ENCODE data around the gene HIBADH. TPM values are rescaled to one million over a fixed set of nuclear protein-coding genes. Genes with fewer than 3 reads are reported as not detected.

HIBADH gene
- total and polyA plus RNA-seq, 2 of the 4 experiments (the other 2 are of a cell fraction) = 36.6 to 52.5 TPM

DNA sequence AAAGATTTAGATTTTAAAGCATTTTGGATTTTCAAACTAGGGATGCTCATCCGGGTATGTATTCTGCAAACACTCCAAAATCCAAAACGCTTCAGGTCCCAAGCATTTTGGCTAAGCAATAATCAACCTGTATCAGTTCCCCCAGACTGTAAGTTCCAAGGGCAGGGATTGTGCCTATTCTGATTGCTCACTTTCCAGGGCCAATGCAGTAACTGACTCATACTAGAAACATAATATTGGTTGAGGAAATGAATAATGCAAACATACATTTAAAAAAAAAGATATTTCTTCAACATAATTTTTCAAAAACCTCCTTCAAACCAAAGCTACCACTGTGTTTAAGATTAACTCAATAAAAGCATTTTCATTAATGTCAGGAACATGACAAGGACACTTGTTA, 69.5 kb downstream of the HIBADH start:
- H3K79me1 ChIP-seq (ENCODE audit: low read depth in 1 of 2, low read length in 2 of 2) = no peaks in the 10 kb centered on the region
- no peaks in the 10 kb centered on the region for H3K9me1 ChIP-seq (ENCODE audit: insufficient read depth, low read length)
- no peak overlapping the region for H3K23ac ChIP-seq (ENCODE audit: low read depth, low read length)
- H3K4me1 ChIP-seq (ENCODE audit: control insufficient read depth, insufficient read depth, low read length) = no peaks in the 10 kb centered on the region
- BruUV-seq (replicated peaks) = no TSS peak
- H2BK20ac ChIP-seq (ENCODE audit: low read depth, low read length) = no peak overlapping the region
- no peaks in the 10 kb centered on the region for H3K27me3 ChIP-seq (ENCODE audit: control insufficient read depth, insufficient read depth, low read length)
- ChIA-PET CTCF (no interaction called here), POLR2A (ENCODE audit: unreplicated experiment) (no interaction called here)
- H4K8ac ChIP-seq (ENCODE audit: low read depth in 2 of 2, low read length in 2 of 2) = no peak overlapping the region
- no peaks in the 10 kb centered on the region for H4K20me1 ChIP-seq (ENCODE audit: insufficient read depth, low read length)
- no peak for TF ChIP-seq MAZ (IDR thresholded peaks at IDR 0.05; ENCODE audit: borderline replicate concordance, low read depth, low read length)
- TF ChIP-seq RCOR1 (IDR thresholded peaks at IDR 0.05; ENCODE audit: insufficient replicate concordance, low read length) = no peak
- TF ChIP-seq, protein P1, sequence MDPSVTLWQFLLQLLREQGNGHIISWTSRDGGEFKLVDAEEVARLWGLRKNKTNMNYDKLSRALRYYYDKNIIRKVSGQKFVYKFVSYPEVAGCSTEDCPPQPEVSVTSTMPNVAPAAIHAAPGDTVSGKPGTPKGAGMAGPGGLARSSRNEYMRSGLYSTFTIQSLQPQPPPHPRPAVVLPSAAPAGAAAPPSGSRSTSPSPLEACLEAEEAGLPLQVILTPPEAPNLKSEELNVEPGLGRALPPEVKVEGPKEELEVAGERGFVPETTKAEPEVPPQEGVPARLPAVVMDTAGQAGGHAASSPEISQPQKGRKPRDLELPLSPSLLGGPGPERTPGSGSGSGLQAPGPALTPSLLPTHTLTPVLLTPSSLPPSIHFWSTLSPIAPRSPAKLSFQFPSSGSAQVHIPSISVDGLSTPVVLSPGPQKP (IDR thresholded peaks at IDR 0.05; ENCODE audit: borderline replicate concordance, low read depth, low read length) = no peak
- TF ChIP-seq MXI1 (IDR thresholded peaks at IDR 0.05; ENCODE audit: borderline replicate concordance, low read depth, low read length) = no peak
- TF ChIP-seq FOS (IDR thresholded peaks at IDR 0.05; ENCODE audit: low read depth, low read length) = no peak
- no peak for TF ChIP-seq CEBPB (IDR thresholded peaks at IDR 0.05; ENCODE audit: low read depth, low read length)
- no peak for TF ChIP-seq RFX5 (IDR thresholded peaks at IDR 0.05; ENCODE audit: low read depth, low read length)
- TF ChIP-seq NFE2L2 (IDR thresholded peaks at IDR 0.05; ENCODE audit: low read depth, low read length) = no peak
- TF ChIP-seq POLR2A (IDR thresholded peaks at IDR 0.05; ENCODE audit: low read depth, low read length) = no peak
- no peak for TF ChIP-seq RAD21 (IDR thresholded peaks at IDR 0.05; ENCODE audit: low read length)
- no peak for TF ChIP-seq BHLHE40 (IDR thresholded peaks at IDR 0.05; ENCODE audit: low read depth, low read length)
- TF ChIP-seq SMC3 (IDR thresholded peaks at IDR 0.05; ENCODE audit: low read depth, low read length) = no peak
- no peak for TF ChIP-seq CHD1 (IDR thresholded peaks at IDR 0.05; ENCODE audit: low read depth, low read length)
- TF ChIP-seq, protein P2, sequence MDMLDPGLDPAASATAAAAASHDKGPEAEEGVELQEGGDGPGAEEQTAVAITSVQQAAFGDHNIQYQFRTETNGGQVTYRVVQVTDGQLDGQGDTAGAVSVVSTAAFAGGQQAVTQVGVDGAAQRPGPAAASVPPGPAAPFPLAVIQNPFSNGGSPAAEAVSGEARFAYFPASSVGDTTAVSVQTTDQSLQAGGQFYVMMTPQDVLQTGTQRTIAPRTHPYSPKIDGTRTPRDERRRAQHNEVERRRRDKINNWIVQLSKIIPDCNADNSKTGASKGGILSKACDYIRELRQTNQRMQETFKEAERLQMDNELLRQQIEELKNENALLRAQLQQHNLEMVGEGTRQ (IDR thresholded peaks at IDR 0.05; ENCODE audit: low read depth, low read length) = no peak
- no peak for TF ChIP-seq MAFK (IDR thresholded peaks at IDR 0.05; ENCODE audit: low read depth, low read length)
- TF ChIP-seq, protein P3, sequence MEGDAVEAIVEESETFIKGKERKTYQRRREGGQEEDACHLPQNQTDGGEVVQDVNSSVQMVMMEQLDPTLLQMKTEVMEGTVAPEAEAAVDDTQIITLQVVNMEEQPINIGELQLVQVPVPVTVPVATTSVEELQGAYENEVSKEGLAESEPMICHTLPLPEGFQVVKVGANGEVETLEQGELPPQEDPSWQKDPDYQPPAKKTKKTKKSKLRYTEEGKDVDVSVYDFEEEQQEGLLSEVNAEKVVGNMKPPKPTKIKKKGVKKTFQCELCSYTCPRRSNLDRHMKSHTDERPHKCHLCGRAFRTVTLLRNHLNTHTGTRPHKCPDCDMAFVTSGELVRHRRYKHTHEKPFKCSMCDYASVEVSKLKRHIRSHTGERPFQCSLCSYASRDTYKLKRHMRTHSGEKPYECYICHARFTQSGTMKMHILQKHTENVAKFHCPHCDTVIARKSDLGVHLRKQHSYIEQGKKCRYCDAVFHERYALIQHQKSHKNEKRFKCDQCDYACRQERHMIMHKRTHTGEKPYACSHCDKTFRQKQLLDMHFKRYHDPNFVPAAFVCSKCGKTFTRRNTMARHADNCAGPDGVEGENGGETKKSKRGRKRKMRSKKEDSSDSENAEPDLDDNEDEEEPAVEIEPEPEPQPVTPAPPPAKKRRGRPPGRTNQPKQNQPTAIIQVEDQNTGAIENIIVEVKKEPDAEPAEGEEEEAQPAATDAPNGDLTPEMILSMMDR (conservative IDR thresholded peaks at IDR 0.05; ENCODE audit: low read depth, low read length) = no peak
- ATAC-seq (ENCODE audit: low read depth) (peak; percentile 64), DNase-seq (peak; percentile 49)
- no peaks in the 10 kb centered on the region for H3K9me3 ChIP-seq (ENCODE audit: control insufficient read depth, insufficient read depth, low read length)
- H3K56ac ChIP-seq (ENCODE audit: extremely low read depth, insufficient read depth, low read length) = no peak overlapping the region
- no peak overlapping the region for H3K4ac ChIP-seq (ENCODE audit: low read depth, low read length)
- H3K27ac ChIP-seq (ENCODE audit: insufficient read depth, low read length) = no peak overlapping the region
- dilution Hi-C loops (cut with HindIII; ENCODE audit: low sequenced_read_pairs, unreplicated experiment) = no loop called here
- no peak overlapping the region for H2BK120ac ChIP-seq (ENCODE audit: low read depth, low read length)
- no peak overlapping the region for H2AK5ac ChIP-seq (ENCODE audit: low read depth, low read length)
- no peak overlapping the region for H4K91ac ChIP-seq (ENCODE audit: insufficient read depth, low read depth, low read length)
- no peak overlapping the region for H3K14ac ChIP-seq (replicated peaks; ENCODE audit: low read depth, low read length)
- H4K5ac ChIP-seq (ENCODE audit: low read depth, low read length) = no peak overlapping the region
- no peak overlapping the region for H3K18ac ChIP-seq (ENCODE audit: low read depth, low read length)
- WGBS, 2 experiments (ENCODE audit: extremely low coverage in 2 of 2, insufficient read length in 1 of 2) = 100% methylated on average over 1 of the region's 2 CpGs; no CpG with 5 or more reads in 1 of the 2 experiments
- H2BK5ac ChIP-seq (ENCODE audit: low read depth, low read length, poor library complexity, severe bottlenecking) = no peak overlapping the region
- in situ Hi-C loops (cut with MboI; ENCODE audit: low sequenced_read_pairs) = no loop called here
- H3K4me2 ChIP-seq (ENCODE audit: low read depth, low read length) = no peak overlapping the region
- H2BK15ac ChIP-seq (ENCODE audit: low read depth, low read length) = no peak overlapping the region
- intact Hi-C loops (cut with micrococcal nuclease) = no loop called here
- H2AFZ ChIP-seq (replicated peaks; ENCODE audit: low read length, poor library complexity) = no peak overlapping the region
- no peaks in the 10 kb centered on the region for H3K36me3 ChIP-seq (ENCODE audit: control insufficient read depth, insufficient read depth, low read length)
- no peak overlapping the region for H2AK9ac ChIP-seq (replicated peaks; ENCODE audit: low read depth, low read length, poor library complexity)
- H3K4me3 ChIP-seq (ENCODE audit: insufficient read depth, low read depth, low read length) = no peak overlapping the region
- H3K9ac ChIP-seq (ENCODE audit: low read depth, low read length) = no peak overlapping the region

Data from IMR-90 (cell line).